Left ventricle myocardium superior (tissue), 1 donor: ENCODE results near the gene RPAIN. TPM values are rescaled to one million over a fixed set of nuclear protein-coding genes. Genes with fewer than 3 reads are reported as not detected.
A peak's percentile ranks its signal among the peaks of the same experiment; 100 is the strongest.

ENCODE experiments used
- ATAC-seq: fragments of 200-7000 bp; cut with Tn5 transposase; one replicate; pipeline ENCODE4 v1.9.1; 2020; ENCODE audit warnings: mild to moderate bottlenecking, moderate library complexity
- DNase-seq: peaks from one replicate; pipeline ENCODE4 v3.0.0-alpha.2; 2020
- intact Hi-C: fragments of 100-400 bp; cut with micrococcal nuclease; formaldehyde crosslinking; loops from one replicate; pipeline ENCODE4 v1.11.0; 2022
- long read RNA-seq: library from polyadenylated mRNA; unstranded; transcript quantifications from one replicate; pipeline ENCODE4 v2.0.0, GENCODE V29; 2021
- total RNA-seq: library from RNA; stranded (reverse); fragmentation: NEBNext Ultra II Directional; extraction: Animal tissue kit (Norgen Biotek cat#: 25700); gene quantifications from one replicate; pipeline ENCODE4 v1.2.1, GENCODE V29; 2021
- donor health status: DM: no; HTN: yes; CAD: no; lungs with severe emphysema.

RPAIN gene, protein sequence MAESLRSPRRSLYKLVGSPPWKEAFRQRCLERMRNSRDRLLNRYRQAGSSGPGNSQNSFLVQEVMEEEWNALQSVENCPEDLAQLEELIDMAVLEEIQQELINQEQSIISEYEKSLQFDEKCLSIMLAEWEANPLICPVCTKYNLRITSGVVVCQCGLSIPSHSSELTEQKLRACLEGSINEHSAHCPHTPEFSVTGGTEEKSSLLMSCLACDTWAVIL
- 26.5 TPM for total RNA-seq
- long read RNA-seq, transcript RPAIN-202 (6 exons, 1,394 nt) = minor isoform, 8 of 89 reads
- long read RNA-seq, transcript RPAIN-205 (4 exons, 1,057 nt) = major isoform, 17 of 89 reads
- long read RNA-seq, transcript RPAIN-203 (7 exons, 1,535 nt) = minor isoform, 13 of 89 reads
- long read RNA-seq, partial matches to known transcripts = 0 of 89 reads
- long read RNA-seq, other reads (novel, unspliced or antisense) = 41 of 89 reads

- intact Hi-C loops = no loop called here
- DNase-seq (peak; percentile 92), ATAC-seq (peak; percentile 91)
Measured at GRCh38 chr17:5419959-5420653, at the start of gene RPAIN. Gene RPAIN, plus strand, starts transcription at chr17:5420182. Its CDS starts 29 bp downstream, at chr17:5420211.

GRCh38 chr17:5370411-5370810, 49.6 kb upstream of the RPAIN start:
- DNase-seq (no peak), ATAC-seq (no peak)
- intact Hi-C loops = no loop called here

GRCh38 chr17:5373112-5373511, 46.9 kb upstream of the RPAIN start:
- intact Hi-C loops = no loop called here
- no peak for ATAC-seq

GRCh38 chr17:5378566-5379207, 41.3 kb upstream of the RPAIN start:
- intact Hi-C loops = no loop called here
- no peak for ATAC-seq
- no peak for DNase-seq

More at GRCh38 chr17:5373112-5373511, 46.9 kb upstream of the RPAIN start:
- DNase-seq = no peak

GRCh38 chr17:5379351-5380107, 40.5 kb upstream of the RPAIN start:
- DNase-seq (no peak), ATAC-seq (no peak)
- intact Hi-C loops = no loop called here

DNA sequence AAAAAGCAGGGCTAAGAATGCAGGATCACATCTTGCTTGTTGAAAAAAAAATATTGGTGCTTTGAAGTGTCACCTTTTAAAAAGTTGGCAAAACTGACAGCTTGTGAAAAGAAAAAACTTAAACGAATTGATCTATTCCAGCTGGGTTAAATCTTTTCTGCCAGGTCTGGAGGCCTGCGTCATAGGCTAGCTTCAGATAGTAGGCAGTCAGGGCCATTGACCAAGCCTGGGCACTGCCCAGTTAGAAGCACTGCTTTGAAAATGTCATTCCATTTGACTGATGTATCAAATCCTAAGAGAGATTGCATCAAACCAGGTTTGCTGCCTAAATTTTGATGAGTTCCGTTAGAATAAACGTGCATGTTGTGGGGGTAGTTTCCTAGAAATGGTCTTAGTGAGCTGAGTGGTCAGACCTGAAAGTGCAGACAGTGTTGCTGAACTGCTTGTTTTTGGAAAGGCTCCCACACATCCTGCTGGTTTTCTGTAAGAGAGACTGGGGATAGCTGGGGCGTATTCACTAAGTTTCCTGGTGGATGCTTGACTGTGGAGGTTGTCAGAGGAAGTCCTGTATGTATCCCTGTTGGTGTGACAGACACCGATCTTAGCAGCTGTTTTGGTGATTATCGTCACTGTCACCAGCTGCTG, 39.4 kb upstream of the RPAIN start:
- DNase-seq (no peak), ATAC-seq (peak; percentile 13)
- intact Hi-C loops = no loop called here

DNA sequence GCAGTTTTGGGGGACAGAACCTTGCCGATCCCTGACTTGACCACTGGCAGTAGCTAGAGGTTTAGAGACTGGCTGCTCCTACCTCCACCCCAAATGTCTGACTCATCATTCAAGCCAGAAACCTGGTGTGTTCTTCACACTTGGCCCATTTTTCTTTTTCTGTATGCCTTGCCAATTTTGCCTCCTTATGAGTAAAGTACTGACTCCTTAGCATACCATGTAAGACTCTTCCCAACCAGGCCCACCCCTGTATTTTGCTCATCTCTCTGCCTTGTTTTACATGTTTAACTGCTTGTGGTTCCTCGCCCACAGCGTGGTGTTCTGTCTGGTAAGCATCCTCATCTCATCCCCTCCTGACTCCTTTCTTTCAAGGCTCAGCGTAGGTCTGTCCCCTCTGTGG, 38.4 kb upstream of the RPAIN start:
- intact Hi-C loops = no loop called here
- ATAC-seq (no peak), DNase-seq (no peak)

DNA sequence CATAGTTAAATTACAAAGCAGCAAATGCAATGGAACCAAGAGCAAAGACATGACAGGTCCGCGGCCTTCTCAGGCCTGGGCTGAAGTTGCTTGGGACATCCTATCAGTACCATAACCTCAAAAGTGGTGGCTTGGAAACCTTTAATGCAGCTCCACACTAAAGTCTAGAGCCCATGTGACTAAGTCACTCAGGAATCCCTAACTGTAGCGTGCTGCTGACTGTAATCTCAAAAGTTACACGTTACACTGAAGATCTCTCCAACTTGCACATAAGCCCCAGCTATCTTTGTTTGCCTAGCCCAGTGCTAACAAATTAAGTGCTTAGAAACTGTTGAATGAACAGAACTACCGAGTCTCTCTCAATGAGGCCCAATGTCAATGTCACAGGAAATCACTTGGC, 28.3 kb upstream of the RPAIN start:
- DNase-seq (no peak), ATAC-seq (peak; percentile 42)
- intact Hi-C loops = no loop called here

GRCh38 chr17:5396612-5397011, 23.4 kb upstream of the RPAIN start:
- DNase-seq (no peak), ATAC-seq (no peak)
- intact Hi-C loops = no loop called here

DNA sequence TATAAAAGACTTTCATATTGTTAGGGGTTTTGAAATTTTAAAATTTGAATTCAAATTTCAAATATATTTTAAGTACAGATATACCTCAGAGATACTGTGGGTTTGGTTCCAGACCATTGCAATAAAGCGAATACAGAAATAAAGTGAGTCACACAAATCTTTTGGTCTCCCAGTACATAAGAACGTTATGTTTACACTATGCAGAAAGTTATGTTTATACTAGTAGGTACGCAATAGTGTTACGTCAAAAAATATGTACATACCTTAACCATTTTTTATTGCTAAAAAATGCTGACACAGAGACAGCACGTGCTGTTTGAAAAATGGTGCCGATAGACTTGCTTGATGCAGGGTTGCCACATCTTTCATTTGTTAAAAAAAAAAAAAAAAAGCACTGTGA, 20.2 kb upstream of the RPAIN start:
- DNase-seq (no peak), ATAC-seq (no peak)
- intact Hi-C loops = no loop called here

DNA sequence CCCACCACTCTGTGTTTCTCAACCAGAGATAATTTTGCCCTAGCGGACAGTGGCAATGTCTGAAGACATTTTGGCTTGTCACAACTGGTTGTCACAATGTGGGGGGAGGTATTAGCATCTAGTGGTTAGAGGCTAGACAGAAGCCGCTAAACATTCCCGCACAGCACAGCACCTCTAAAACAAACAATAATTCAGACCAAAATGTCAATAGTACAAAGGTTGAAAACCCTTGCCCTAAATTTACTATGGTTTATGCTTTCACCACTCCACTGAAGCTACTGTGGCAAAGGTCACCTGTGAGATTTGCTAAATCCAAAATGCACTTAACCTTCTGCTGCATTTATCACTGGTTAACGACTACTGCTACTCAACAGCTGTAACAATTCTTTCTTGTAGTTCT, 14.6 kb upstream of the RPAIN start:
- intact Hi-C loops = no loop called here
- ATAC-seq = no peak
- no peak for DNase-seq

GRCh38 chr17:5408186-5408585, 11.8 kb upstream of the RPAIN start:
- intact Hi-C loops = no loop called here
- DNase-seq (no peak), ATAC-seq (no peak)

DNA sequence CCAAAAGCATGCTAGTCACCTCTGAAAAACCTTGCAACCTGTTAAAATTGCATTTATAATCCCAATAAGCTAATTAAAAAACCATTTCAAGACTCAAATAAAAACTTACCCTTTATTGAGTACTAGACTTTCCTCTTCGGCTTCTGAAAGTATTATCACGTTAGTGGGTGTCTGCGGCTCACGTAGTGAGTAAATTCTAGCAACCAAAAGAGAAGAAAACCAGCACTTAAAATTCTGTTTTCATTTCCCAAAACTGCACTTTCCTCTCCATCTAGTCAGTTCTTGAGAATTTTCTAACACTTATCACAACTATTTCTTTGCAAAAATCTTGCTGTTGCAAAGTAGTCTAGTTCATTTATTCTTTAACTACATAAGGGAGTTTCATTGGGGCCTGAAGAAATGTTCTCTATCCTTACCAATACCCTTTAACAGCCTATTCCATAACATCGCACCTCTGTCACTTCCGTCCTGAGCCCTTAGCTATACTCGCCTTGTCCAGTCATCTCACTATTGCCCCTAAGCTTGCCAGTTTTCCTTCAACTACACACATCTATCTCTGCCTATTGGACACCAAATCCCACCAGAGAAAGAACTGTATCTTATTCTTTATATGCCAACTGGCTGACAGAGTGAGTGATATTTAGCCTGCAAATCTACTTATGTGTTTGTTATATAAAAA, 9.2 kb upstream of the RPAIN start:
- intact Hi-C loops = no loop called here
- ATAC-seq = no peak
- no peak for DNase-seq

DNA sequence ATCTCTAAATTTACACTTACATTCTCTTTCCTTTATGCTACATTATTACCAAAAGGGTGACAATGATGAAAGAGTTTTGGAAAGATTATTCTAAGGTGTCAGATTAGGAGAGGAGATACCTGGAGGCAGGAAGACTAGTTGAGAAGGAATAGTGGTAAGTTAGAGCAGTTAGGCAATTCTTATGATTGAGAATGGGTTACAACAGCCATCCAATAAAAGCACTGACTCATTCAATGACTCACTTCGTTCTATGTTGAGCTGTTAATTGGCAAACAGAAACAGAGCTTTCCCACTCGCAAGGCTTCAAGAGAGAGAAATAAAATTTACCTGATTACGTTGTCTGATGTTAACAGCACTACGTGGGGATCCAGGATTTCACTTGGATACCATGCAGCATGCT, 6.3 kb upstream of the RPAIN start:
- intact Hi-C loops = no loop called here
- no peak for ATAC-seq
- no peak for DNase-seq

GRCh38 chr17:5416901-5417300, 3.1 kb upstream of the RPAIN start:
- DNase-seq (no peak), ATAC-seq (no peak)
- intact Hi-C loops = no loop called here

DNA sequence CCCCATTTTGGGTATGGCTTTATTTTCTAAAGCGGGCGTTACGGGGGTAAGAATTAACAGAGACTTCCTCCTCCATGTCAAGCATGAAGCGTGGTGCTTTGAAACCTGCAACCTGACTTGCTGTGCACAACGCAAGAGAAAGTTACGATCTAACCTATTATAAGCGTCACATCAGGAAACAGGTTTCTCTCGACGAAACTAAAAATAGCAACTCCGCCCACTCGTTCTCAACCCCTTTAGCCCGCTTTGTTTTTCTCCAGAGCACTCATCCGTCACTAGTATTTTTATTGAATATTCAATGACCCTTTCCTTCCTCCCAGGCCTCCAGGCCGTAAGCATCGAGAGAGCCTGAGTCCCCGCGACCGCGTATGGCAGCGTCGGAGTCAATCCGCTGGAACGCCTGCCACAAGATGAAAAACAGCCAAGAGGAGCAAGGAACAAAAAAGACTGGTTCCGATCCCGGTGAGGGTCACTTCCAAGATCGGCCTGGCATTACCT, 1.1 kb upstream of the RPAIN start:
- intact Hi-C loops = no loop called here
- DNase-seq = no peak
- ATAC-seq = peak; percentile 2

- DNase-seq (peak; percentile 97), ATAC-seq (peak; percentile 99)
- intact Hi-C loops = no loop called here
Measured at GRCh38 chr17:5419356-5419958, 525 bp upstream of the RPAIN start, which contains the start of gene NUP88. Gene NUP88, minus strand, starts transcription at chr17:5419662. Its CDS starts 12 bp downstream, at chr17:5419650.

DNA sequence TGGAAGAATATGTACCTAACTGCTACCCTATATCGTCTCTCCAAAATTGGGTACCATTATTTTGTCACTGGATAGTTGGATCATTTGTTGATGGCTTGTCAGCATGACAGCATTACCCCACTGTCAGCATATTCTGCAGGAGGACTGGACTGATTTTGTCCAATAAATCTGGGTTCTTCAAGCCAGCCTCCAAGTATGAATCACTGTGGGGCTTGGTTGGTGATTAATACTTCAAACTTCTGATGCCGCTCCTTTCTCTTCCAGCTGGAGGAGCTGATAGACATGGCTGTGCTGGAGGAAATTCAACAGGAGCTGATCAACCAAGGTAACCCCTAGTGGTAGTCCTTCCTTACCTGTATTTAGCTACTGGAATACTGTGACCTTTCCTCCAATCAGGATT, 2.5 kb downstream of the RPAIN start:
- intact Hi-C loops = no loop called here
- ATAC-seq (no peak), DNase-seq (no peak)
